Measurements from ENCODE around the gene FBXW11.

DNA sequence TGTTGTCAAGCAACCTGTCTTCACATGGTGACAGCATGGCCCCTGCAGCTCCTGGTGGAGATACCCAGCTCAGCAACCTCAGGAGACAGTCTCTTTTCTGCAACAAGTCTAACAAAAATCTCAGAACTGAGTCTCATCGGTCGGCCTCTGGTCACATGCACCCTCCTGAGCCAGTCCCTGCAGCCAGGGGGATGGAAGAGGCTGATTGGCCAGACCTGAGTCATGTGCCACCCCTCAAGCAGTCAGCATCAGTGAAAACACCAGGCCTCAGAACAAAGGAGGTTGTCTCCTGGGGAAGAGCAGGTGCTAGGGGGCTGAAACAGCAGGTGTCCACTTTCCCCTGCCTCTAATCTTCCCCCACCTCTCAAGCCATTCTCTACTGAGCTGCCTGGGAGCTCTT lies 166.4 kb downstream of the FBXW11 start:
- TF ChIP-seq, protein P1, sequence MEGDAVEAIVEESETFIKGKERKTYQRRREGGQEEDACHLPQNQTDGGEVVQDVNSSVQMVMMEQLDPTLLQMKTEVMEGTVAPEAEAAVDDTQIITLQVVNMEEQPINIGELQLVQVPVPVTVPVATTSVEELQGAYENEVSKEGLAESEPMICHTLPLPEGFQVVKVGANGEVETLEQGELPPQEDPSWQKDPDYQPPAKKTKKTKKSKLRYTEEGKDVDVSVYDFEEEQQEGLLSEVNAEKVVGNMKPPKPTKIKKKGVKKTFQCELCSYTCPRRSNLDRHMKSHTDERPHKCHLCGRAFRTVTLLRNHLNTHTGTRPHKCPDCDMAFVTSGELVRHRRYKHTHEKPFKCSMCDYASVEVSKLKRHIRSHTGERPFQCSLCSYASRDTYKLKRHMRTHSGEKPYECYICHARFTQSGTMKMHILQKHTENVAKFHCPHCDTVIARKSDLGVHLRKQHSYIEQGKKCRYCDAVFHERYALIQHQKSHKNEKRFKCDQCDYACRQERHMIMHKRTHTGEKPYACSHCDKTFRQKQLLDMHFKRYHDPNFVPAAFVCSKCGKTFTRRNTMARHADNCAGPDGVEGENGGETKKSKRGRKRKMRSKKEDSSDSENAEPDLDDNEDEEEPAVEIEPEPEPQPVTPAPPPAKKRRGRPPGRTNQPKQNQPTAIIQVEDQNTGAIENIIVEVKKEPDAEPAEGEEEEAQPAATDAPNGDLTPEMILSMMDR (conservative IDR thresholded peaks at IDR 0.05; ENCODE audit: low read depth, low read length) = no peak
- no peak for TF ChIP-seq EZH2 (IDR thresholded peaks at IDR 0.05; ENCODE audit: borderline replicate concordance, low read depth, low read length, poor library complexity, severe bottlenecking)
